ENCODE data around the gene TPPP.
"Not testable (repeated sequence)": the region's sequence is repeated elsewhere in the genome, so short reads cannot be mapped to it uniquely, and the experiment has no call there.

TPPP gene

DNA sequence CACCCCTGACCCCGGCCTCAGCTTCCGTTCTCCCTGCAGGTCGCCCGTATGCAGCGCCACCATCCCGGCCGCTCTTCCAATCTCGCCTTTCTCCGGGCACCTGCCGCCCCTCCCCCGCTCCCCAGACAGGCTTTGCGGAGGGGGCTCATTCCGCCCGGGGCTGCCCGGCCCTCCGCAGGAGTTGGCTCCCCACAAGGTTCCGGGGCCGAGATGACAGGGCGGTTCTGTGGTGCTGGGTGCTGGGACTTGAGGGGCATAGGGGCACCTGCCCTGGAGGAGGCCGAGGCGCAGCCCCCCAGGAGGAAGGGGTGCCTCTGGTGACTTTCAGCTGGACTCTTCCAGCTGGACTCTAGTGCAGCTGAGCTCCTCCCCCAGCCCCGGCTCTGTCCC is 885 bp upstream of the TPPP start:
- in situ Hi-C loops (cut with HindIII; ENCODE audit: low sequenced_read_pairs) = not testable (repeated sequence)

DNA sequence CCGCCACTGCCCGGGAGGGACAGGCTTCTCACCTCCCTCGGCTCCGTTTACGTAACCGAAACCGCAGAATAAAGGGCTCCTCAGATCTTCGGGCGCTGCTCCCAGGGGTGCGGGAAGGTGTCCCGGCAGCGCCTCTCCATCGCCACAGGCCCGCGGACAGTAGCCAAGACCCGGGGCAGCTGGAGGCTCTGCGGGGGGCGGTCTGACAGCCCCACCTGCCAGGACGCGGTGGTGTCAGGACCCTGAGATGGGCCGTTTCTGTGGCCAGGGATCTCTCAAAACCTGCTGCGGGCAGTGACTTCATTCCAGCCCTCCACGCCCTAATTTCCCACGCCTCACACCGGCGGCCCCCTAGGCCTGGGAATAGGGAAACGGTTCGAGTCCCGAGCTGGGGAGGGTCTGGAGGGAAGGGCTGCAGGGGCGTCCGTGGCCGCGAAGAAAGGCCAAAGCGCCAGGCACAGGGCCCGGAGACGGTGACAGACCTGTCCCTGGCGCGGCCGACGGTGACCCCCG is 567 bp downstream of the TPPP start:
- in situ Hi-C loops (cut with HindIII; ENCODE audit: low sequenced_read_pairs) = not testable (repeated sequence)

- in situ Hi-C loops (cut with HindIII; ENCODE audit: low sequenced_read_pairs) = no loop called here
Observed at GRCh38 chr5:691817-692528, 1.2 kb downstream of the TPPP start.

GRCh38 chr5:691049-691448 is 2.1 kb downstream of the TPPP start:
- in situ Hi-C loops (cut with HindIII; ENCODE audit: low sequenced_read_pairs) = not testable (repeated sequence)

- in situ Hi-C loops (cut with HindIII; ENCODE audit: low sequenced_read_pairs) = not testable (repeated sequence)
Observed at GRCh38 chr5:690293-690692, 2.9 kb downstream of the TPPP start.

DNA sequence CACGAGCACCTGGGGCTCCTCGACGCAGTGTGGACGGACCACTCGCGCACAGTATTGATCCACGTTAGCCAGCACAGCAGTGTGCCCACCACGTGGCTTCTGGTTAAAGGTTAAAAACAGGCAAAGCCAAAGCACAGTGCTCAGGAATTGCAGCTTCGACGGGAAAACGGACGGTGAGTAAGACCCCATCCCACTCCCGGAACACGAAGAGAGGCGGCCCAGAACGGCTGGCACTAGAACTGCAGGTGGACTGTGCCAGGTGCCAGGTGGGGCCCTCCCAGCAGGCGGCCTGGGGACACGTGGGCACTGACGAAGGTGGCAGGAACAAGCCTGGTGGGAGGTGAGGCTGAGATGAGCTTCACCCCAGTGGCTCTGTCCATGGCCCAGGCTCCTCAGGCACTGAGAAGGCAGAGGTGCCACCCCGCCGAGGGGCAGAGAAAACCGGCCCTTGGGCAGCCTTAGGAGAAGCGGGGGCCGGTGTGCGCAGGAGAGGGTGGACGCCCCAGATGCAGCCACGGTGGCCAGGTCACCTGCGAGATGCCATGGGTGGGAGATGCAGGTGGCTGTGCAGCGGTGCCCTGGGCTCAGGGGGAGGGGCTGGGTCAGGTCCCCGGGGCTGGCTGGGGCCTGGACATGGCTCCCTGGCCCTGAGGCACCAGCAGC is 4.7 kb downstream of the TPPP start:
- in situ Hi-C loops (cut with HindIII; ENCODE audit: low sequenced_read_pairs) = not testable (repeated sequence)

DNA sequence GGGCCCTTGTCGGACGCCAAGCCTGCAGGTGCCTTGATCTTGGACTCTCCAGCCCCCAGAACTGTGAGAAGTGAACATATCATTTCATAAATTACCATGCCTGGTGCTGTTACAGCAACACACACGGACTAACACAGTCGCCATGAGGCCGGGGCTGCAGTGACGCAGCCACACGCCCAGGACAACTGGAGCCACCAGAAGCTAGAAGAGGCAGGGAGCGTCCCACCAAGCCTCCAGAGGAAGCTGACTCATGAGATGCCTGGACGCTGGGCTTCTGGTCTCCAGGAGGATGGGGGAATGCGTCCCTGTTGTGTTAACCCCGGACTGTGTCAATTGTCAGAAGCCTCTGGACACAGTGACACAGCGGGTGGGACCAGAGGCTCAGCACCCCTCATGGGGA is 6.2 kb downstream of the TPPP start:
- in situ Hi-C loops (cut with HindIII; ENCODE audit: low sequenced_read_pairs) = not testable (repeated sequence)

- in situ Hi-C loops (cut with HindIII; ENCODE audit: low sequenced_read_pairs) = not testable (repeated sequence)
Observed at GRCh38 chr5:686172-686523, 7.0 kb downstream of the TPPP start.

- in situ Hi-C loops (cut with HindIII; ENCODE audit: low sequenced_read_pairs) = no loop called here
Observed at GRCh38 chr5:685262-686171, 7.6 kb downstream of the TPPP start.

DNA sequence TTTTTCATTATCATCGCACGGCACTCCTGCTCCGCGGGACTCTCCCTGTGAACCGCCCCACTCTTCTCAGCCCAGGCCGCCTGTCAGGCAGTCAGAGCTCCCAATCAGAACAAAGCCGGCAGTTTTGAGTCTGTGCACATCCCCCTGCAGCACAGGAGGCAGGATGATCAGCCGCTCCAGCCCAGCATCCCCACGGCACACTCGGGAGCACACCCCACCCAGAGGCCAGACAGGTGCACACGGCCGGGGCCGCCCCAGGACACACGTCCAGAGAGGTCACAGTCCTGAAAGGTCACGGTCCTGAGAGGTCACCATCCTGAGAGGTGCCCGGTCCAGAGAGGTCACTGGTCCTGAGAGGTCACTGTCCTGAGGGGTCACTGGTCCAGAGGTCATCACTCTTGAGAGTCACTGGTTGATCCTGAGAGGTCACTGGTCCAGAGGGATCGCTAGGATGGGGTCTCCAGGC is 8.4 kb downstream of the TPPP start:
- in situ Hi-C loops (cut with HindIII; ENCODE audit: low sequenced_read_pairs) = no loop called here

DNA sequence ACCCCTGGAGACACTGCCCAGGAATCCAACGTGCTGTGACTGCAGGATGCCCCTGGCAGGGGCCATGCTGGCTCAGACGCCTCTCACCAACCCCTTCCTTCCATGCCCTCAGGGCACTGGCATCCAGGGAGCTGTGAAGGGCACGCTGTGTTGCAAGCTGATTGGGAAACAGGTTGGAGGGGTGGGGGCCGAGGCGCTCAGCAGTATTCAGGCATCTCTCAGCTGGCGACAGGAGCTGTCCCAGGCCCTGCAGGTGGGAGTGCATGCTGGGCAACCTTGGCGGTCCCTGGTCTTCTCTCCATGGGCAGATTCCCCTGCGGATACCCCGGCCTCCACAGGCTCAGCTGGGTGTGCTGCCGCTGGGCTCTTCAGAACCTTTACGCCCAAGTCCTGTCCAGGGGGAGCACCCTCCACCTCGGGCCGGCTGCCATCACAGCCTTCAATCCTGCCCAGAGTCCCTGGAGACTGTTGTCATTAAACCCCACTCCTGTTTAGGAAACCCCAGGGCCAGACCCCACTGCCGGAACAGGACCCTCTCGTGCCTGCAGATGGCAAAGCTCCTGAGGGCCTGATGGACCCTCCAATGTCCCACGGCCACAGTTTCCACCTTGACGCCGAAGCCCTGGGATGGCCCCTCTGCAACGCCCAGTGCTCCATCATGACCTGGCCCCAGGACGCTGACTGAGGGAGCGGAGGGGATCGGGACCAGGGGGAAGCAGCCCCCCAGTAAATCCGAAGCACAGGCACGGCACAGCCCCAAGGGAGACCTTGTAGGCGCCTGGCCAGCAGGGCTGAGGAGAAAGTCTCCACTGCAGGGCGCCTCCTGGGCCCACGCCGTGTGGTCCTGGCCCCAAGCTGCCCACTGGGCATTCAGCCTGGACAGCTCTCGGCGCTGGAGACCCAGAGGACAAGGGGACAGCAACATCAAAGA is 9.3 kb downstream of the TPPP start:
- in situ Hi-C loops (cut with HindIII; ENCODE audit: low sequenced_read_pairs) = no loop called here

GRCh38 chr5:682651-683358 is 10.3 kb downstream of the TPPP start:
- in situ Hi-C loops (cut with HindIII; ENCODE audit: low sequenced_read_pairs) = not testable (repeated sequence)

- in situ Hi-C loops (cut with HindIII; ENCODE audit: low sequenced_read_pairs) = not testable (repeated sequence)
Observed at GRCh38 chr5:682216-682615, 10.9 kb downstream of the TPPP start.

GRCh38 chr5:681317-682191 is 11.6 kb downstream of the TPPP start:
- in situ Hi-C loops (cut with HindIII; ENCODE audit: low sequenced_read_pairs) = not testable (repeated sequence)

GRCh38 chr5:680836-681235 is 12.3 kb downstream of the TPPP start:
- in situ Hi-C loops (cut with HindIII; ENCODE audit: low sequenced_read_pairs) = not testable (repeated sequence)

DNA sequence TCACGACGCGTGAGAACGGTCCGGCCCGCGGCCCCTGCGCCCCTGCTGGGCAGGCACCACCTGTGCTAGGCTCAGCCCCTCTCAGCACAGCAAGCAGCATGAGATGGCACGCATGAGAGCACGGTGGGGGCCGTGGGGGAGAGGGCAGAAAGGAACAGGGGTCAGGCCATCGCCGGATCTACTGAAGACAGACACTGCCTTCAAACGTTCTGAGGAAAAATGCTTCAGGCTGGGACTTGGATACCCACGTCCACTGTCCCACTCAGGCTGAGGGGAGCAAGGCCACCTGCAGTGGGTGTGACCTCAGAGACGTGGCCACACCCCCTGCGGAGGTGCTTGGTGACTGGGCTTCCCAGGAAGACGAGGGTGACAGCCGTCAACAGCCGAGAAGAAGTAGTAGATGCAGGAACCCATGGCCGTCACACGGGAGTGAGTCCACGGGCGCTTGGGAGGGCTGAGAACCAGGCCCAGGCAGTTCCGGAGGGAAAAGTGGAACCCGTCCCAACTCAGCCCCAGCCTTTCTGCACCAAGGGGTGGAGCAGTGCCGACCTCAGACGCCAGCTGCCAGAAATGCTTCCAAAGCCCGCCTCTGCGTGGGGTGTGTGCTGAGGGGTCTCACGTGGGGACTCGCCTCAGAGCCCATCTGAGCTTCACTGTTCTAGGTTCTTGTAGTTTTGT is 12.9 kb downstream of the TPPP start:
- in situ Hi-C loops (cut with HindIII; ENCODE audit: low sequenced_read_pairs) = not testable (repeated sequence)

DNA sequence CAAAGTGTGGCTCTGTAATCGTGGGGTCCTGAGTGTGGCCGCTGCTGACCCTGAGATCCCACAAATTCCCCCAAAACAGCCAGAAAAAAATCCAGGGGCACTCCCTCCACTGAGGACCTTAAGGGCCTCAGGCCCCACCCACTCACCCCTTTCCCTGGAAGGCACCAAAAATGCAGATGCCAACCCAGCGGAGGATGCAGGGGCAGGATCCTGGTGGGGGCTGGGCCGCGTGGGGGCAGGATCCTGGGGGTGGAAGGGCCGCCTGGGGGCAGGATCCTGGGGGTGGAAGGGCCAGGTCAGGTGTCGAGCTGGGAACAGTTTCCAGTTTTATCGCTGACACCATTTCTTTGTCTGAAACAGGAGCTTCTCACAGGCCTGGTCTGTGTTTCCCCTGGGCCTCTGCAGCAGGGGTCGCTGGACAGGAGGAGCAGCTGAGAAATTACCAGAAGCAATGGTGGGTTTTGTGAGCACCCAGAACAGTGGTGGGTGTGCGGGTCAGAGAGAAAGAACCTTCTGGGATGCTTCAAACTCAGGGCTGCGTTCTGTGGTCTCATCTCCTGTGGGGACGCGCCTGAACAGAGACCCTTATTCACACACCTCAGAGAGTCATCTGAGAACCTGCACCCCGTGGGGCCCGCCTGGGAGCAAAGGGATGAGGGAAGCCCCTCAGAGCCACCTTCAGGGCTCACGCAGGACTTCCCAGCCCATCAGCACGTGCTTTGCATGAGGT is 13.8 kb downstream of the TPPP start:
- in situ Hi-C loops (cut with HindIII; ENCODE audit: low sequenced_read_pairs) = not testable (repeated sequence)
